M059J (cell line): ENCODE measurements around the gene PRM1. TPM values are rescaled to one million over a fixed set of nuclear protein-coding genes. Genes with fewer than 3 reads are reported as not detected.

Experiments
- DNase-seq: peaks from one replicate; pipeline ENCODE4 v3.0.0-alpha.2; 2012; ENCODE audit warnings: low read depth
- total RNA-seq: library from RNA; depleted of rRNA; stranded (reverse); fragments of >200 nt; shearing (Covaris generic); gene quantifications from 2 replicates; pipeline ENCODE4 v1.2.3, GENCODE V29; 2014; rRNA removed

PRM1 gene, protein sequence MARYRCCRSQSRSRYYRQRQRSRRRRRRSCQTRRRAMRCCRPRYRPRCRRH
- not detected in 2 replicates for total RNA-seq

DNA sequence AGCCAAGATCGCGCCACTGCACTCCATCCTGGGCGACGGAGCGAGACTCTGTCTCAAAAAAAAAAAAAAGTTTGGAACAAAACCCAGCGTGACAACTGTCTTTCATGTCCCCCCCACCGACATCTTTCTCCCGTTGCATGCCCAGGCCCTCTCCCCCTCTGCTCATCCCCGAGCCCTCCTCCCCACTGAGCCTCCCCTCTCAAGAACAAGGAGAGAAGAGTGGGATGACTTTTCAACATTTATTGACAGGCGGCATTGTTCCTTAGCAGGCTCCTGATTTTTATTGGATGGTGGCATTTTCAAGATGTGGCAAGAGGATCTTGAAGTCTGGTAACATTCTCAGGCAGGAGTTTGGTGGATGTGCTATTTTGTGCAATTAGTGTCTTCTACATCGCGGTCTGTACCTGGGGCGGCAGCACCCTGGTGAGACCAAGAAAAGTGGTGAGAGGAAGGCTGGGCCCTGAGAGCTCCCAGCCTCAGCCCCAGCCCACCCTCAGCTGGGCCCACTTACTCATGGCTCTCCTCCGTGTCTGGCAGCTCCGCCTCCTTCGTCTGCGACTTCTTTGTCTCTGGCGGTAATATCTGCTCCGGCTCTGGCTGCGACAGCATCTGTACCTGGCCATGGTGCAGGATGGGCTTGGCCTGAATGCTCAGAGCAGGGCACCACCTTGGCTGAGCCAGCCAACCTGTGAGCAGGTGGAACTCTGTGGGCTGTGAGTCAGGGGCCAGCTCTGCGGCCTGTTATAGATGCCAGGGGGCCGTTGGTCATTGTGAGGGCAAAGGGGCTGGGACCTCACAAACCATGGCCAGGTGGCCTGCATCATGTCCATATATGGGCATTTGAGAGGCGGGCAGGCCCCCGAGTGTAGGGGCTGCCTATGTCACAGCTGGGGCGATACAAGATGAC is at the start of gene PRM1:
Gene PRM1 (minus strand): TSS at position 715 of the 907 bp plus-strand sequence. CDS start 92 bp downstream, at position 623.
- DNase-seq, result no peak

DNA sequence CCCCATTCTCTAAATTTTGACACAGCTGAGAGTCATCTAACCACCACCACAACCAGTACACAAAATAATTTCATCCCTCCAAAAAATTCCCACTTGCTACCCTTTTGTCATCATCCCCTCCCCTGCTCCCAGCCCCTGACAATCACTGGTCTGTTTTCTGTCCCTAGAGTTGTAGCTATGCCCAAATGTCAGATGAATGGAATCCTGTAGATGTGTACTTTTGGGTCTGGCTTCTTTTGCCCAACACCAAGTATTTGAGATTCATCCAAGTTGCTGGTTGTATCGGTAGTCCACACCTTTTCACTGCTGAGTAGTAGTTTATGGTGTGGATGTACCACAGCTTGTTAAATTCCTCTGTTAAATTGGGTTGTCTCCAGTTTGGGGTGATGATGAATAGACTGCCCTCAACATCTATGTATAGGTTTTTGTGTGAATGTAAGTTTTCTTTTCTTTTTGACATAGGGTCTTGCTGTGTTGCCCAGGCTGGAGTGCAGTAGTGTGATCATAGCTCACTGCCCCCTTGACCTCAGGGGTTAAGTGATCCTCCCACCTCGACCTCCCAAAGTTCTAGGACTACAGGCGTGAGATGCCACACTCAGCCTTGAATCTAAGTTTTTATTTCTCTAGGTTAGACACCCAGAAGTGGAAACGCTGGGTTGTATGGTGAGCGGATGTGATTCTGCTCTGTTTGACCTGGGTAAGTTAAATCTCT is 49.6 kb upstream of the PRM1 start:
- DNase-seq, result no peak

DNA sequence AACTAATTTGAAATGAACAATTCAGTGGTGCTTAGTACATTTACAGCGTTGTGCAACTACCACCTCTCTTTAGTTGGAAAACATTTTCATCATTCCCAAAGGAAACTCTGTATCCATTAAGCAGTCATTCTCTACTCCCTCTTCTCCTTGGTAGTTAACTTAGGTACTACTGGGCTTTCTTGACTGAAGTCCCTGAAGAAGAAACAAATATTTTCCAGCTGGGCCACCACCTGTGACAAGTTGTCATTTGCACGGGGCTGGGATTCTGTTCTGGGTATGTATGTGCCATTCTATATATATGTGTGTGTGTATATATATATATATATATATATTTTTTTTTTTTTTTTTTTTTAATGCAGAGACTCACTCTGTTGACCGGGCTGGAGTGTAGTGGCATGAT is 48.8 kb upstream of the PRM1 start:
- no peak for DNase-seq

DNA sequence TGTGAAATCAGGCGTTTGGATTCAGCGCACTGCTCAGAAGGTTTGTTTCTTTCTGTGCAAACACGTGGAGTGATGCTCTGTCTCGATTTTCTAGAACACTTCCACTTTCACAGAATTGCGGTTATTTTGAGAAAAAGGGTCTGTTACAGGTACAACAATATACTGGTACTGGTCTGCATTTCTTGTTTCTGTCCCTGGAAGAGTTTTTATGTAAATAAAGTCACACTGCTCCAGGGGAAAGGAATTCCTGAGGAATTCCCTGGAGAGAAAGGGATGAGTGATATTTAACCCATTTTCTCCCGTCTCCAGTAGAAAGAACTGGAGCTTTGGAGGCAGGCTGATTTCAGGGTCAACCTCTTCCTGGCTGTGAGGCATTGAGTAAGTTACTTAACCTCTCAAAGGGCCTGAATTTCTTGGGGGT is 48.0 kb upstream of the PRM1 start:
- peak; percentile 35 for DNase-seq

DNA sequence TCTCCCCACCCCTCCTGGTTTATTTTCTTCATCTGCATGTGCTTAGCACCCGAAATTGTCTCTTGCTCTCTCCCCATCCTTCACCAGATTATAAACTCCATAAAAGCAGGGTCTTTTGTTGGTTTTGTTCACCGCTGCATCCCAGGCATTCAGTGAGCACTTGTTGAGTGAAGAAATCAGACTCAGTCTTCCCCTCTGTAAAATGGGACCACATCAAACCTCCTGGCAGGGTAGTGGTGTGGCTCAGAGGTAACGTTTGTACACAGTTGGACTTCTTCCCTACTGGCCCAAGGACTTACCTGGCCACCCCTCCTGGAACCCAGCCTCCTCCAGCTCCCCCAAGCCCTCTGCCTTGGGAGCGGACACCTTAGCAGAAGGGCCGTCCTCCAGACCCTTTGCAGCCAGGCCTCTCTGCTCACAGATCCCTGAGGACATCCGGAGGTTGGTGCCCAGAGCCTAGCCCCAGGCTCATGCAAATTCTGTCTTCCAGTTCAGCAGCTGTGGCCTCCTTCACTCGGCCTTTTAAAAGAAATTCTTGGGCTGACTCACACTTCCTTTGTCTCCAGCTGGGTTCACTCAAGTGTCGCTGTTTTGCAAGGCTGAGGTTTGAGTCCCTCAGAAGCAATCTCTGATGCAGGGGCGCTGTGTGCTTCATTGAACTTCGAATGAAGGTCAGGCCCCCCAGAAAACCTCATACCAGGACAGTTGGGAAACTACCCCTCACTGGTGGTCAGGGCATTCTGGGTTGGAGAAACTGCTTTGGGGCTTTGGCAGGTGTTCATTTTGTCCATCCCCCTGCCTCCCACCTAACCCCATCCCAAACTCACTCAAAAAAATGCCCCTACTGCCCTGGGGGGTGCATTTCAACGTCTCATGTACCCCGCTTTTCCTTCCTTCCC is 47.3 kb upstream of the PRM1 start:
- peak; percentile 95 for DNase-seq

DNA sequence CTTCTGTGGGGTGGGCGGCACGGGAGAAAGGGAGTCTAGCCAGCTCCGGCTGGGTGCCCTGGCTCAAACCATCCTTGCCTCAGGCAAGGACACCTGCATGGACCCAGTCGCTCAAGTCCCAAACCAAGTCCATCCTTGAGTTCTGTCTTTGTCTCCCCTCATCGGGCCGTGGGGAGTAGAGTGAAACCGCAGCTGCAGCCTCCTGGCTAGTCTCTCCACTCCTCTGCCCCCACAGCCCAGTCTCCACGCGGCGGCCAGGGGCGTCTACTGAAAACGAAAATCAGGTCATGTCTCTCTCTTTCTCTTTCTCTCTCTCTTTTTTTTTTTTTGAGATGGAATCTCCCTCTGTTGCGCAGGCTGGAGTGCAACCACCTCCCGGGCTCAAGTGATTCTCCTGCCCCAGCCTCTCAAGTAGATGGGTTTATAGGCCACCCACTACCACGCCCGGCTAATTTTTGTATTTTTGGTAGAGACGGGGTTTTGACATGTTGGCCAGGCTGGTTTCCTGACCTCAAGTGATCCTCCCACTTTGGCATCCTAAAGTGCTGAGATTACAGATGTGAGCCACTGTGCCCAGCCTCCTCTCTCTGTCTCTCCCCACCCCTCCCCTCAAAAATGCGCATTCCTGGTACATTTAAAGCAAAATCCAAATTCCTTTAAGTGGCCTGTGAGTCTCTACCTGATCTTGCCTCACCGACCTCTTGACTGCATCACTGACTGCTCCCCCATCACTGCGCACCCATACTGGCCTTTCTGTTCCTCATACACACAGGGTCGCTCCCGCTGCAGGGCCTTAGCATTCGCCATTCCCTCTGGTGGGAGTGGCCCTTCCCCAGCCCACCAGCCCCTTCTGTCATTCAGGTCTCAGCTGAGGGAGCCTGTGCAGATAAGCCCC is 46.4 kb upstream of the PRM1 start:
- DNase-seq, result no peak

DNA sequence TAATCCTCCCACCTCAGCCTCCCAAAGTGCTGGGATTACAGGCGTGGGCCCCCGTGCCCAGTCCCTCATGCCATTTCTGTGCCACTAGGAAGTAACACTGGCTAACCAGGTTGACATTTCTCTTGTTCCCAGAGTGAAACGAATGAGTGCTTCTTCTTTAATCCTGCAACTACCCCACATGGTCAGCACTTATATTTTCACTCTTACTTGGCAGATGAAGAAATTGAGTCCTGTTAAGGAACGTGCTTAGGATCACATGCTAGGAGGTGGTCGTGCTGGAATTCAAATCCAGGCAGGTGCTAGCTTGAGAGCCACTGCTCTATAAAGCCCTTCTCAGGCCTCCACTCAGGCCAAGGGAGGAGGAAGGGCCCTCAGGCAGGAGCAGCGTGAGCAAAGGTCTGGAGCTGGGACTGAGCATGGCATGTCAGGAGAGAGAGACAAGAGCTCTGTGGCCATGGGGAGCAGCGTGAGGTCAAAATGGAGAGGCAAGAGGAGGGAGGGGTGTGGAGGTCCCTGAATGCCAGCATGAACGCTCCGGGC is 45.7 kb upstream of the PRM1 start:
- no peak for DNase-seq

DNA sequence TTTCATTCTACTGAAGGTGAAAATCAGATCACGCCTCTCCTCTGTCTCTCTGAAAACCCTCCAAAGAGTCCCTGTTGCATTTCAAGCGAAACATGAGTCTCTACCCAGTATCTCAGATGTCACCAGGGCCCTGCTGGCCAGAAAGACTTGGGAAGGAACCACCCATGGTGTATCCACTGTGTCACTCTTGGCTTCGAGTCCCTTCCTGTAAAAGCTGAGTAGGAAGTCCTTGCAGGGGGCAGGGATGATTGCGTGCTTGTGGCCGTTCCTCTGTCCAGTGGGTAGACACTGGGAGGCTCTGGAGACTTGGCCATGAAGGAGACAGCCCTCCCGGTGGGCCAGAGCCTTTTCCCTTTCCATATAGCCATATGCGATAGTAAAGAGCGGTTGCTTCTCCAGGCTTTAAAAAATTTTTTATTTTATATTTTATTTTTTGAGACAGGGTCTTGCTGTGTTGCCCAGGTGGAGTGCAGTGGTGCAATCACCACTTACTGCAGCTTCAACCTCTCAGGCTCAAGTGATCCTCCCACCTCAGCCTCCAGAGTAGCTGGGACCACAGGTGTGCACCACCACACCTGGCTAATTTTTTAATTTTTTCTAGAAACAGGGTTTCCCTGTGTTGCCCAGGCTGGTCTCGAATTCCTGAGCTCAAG is 45.1 kb upstream of the PRM1 start:
- no peak for DNase-seq

DNA sequence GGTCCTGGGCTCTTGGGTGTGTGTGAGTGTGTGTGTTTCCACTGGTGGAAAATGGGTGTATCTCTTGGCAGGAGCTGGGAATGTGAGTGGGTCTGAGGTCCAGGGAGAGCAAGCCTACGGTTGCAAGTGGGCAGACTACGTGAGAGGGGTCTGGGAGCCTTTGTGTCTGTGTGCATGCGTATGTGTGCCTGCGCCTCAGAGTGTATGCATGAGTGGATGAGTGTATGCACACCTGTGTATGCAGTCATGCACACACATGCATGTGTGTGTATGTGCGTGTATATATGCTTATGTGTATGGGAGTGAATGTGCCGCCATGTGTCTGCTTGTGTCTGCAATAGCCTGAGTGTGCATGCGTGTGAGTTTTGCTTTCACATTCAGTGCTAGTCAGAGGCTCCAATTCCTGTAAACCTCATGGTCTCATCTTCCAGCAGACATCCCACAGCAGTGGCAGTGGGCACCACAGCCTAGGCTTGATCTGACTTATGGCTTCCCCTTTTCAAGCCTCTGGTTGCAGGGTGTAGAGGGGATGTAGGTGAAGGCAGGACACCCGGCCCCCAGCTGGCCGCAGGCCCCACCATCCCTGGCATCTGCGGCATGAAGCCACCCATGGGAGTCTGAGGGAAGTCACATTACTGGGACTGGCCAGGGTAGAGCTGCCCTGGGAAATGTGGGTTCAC is 44.4 kb upstream of the PRM1 start:
- no peak for DNase-seq

DNA sequence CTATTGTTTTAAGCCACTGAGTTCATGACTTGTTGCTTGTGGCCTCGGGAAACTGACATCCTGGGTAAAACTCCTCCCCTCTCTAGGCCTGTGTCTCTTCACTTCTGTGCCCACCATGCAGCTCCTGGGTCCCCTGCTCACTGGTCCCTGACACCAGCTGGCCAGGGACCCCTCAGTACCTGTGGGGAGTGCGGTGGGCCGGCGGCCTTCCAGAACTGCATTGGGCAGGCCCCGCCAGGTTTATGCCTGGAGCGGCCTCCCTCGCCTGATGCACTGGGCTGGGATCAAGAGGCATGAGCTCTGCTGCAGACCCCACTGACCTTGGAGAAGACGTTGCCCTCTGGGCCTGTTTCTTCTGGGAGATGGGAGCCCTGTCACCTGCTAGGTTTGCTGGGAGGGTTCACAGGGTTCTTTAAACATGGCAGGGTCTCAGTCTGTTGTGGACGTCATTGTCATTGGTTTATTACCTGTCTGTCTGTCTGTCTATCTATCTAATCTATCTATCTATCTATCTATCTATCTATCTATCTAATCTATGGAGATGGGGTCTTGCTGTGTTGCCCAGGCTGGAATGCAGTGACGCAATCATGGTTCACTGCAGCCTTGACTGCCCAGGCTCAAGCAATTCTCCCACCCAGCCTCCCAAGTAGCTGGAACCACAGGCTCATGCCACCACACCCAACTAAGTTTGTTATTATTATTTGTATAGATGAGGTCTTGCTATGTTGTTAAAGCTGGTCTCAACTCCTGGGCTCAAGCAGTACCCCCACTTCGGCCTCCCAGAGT is 42.6 kb upstream of the PRM1 start:
- DNase-seq, result no peak

DNA sequence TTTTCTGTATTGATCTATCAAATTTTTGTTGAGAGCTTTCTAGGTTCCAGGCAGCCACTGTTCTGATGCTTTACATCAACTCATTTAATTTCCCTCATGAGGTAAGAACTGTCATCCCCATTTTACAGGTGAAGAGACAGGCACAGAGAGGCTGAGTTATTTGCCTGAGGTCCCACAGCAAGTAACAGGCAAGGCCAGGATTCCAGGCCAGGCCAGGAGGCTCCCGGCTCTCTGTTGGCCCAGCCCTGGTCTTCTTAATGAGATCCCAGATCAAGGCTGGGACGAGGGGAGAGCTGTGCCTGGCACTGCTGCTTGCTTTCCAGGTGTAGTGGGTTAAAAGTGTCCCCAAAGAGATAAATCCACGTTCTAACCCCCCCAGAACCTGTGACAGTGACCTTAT is 41.7 kb upstream of the PRM1 start:
- no peak for DNase-seq

DNA sequence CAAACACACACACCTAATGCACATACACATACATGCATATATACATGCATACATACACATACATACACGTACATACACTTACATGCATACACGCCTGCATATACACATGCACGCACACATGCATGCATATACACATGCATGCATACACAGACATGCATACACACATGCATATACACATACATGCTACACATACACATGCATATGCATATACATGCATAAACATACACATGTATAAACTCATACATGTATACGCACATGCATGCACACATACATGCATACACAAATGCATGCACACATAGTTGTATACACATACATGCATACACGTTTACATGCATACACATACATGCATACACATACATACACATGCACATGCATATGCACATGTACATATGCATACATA is 40.5 kb upstream of the PRM1 start:
- no peak for DNase-seq

DNA sequence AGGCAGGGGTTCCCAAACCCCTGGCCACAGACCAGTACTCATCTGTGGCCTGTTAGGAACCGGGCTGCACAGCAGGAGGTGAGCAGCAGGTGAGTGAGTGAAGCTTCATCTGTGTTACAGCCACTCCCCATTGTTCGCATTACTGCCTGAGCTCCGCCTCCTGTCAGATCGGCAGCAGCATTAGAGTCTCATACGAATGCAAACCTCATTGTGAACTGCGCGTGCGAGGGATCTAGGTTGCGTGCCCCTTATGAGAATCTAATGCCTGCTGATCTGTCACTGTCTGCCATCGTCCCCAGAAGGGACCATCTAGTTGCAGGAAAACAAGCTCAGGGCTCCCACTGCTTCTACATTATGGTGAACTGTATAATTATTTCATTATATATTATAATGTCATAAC is 39.0 kb upstream of the PRM1 start:
- no peak for DNase-seq

DNA sequence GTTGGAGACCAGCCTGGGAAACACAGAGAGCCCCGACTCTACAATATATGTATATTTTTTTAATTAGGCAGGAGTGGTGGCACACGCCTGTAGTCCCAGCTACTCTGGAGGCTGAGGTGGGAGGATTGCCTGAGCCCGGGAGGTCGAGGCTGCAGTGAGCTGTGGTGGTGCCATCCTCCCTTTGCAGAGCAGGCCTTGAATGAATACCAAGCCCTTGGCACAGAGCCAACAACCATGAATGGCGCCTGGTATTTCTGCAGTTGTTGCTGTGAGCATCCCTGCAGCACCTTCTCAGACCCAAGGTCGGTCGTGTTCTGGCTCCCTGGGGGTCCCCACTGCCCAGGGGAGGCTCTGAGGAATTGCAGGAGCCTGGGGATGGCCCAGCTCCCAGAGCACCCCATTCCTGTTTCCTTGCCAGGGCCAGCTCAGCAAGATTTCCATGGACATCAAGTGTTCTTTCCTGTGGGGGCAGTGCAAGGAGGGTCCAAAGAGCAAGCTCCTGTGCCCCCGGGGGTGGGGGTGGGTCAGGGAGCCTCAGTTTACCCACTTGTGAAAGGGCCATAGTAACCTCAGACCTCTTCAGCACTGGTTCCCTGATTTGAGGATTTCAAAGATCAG is 38.5 kb upstream of the PRM1 start:
- DNase-seq, result peak; percentile 53

DNA sequence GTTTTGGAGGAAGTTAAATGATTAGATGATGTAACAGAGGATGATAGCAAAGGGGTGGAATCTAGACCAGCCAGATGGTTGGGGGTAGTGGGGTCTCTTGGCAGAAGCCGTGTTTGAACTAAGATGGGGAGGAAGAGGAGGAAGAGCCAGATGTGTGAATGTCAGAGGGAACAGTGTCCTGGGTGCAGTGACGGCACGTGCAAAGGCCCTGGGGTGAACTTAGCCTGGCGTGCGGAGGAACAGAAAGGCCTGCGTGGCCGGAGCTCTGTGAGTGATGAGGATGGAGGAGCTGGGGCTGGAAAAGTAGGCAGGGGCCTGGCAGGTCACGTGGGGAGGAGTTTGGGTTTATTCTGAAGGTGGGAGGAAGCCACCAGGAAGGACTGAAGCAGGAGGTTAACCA is 37.7 kb upstream of the PRM1 start:
- no peak for DNase-seq

DNA sequence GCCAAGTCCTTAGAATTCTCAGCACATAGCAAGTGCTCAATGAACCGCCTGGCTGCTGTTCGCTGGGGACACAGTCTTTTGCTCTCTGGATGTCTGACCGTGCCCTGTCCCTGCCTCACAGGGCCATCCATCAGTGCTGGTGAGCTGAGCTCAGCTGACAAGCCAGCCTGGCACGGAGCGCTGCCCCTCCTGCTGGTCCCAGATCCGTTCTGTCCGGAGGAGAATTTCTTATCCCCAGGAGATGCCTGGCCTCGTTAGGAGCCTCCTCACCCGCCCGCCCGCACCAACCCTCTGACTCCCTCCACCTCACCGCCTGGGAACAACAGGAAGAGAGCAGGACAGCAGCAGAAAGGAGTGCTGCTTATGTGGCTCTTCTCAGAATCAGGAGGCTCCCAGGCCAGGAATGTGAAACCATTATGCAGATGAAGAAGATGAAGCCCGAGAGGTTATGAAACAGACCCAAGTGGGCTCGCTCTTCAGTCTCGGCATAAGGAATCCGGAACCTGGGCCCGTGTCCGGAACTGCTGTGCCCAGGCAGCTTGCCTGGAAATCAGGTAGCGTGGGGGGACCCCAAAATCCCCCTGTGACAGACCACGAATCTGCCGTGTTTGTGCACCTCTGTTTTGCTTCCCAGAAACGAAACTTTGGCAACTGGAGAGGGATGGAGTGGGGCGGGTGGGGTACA is 35.3 kb upstream of the PRM1 start:
- no peak for DNase-seq

DNA sequence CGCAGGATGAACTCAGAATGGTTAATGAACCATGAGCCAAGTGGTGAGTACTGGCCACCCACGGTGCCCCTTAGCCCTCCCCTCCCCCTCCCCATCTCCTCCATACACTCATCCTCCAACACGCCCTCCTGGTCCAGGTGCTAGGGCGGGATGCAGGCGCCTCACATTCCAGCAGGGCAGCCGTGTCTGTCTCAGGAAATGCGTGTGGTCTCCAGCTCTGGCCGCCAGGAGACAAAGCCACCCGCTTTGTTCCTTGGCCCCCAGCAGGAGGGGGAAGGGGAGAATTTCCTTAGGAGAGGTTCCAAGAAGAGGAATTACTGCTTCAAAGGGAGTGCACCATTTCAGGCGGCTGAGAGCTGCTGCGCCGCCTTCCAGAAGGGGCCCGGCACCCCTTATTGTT is 34.4 kb upstream of the PRM1 start:
- peak; percentile 96 for DNase-seq
